Measurements from ENCODE around the gene BLTP2. TPM values are rescaled to one million over a fixed set of nuclear protein-coding genes. Genes with fewer than 3 reads are reported as not detected.
"Not testable (repeated sequence)": the region's sequence is repeated elsewhere in the genome, so short reads cannot be mapped to it uniquely, and the experiment has no call there.

Gene BLTP2
- total RNA-seq, 4 donors from 2014 or later, result 139 to 175 (median 167) TPM

GRCh38 chr17:28610376-28610775, 34.6 kb downstream of the BLTP2 start:
- Histone ChIP-seq H3K9me3 (no peaks in the 10 kb centered on the region), H3K4me1 (no peaks in the 10 kb centered on the region), H3K27ac (peak overlapping the region in 2 of 4 donors; percentile 39 to 69), H3K36me3 (peaks cover 0 to 16% (median 0%) of the 10 kb centered on the region in 3 donors), H3K27me3 (no peaks in the 10 kb centered on the region), H3K4me3 (no peak overlapping the region)
- TF ChIP-seq CTCF (IDR thresholded peaks at IDR 0.05) (no peak), POLR2A (IDR thresholded peaks at IDR 0.05) (no peak)
- DNase-seq, result peak in 2 of 3 donors; percentile 61 to 72

DNA sequence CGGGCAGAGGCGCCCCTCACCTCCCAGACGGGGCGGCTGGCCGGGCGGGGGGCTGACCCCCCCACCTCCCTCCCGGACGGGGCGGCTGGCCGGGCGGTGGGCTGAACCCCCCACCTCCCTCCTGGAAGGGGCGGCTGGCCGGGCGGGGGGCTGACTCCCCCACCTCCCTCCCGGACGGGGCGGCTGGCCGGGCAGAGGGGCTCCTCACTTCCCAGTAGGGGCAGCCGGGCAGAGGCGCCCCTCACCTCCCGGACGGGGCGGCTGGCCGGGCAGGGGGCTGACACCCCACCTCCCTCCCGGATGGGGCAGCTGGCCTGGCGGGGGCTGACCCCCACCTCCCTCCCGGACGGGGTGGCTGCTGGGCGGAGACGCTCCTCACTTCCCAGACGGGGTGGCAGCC, 40.9 kb downstream of the BLTP2 start:
- not testable (repeated sequence) for H3K9me3 ChIP-seq, H3K4me3 ChIP-seq, DNase-seq, H3K27me3 ChIP-seq, H3K36me3 ChIP-seq
- peak overlapping the region in 1 of 4 donors; percentile 21 for H3K27ac ChIP-seq
- peaks cover 0 to 14% (median 0%) of the 10 kb centered on the region in 4 donors for H3K4me1 ChIP-seq

DNA sequence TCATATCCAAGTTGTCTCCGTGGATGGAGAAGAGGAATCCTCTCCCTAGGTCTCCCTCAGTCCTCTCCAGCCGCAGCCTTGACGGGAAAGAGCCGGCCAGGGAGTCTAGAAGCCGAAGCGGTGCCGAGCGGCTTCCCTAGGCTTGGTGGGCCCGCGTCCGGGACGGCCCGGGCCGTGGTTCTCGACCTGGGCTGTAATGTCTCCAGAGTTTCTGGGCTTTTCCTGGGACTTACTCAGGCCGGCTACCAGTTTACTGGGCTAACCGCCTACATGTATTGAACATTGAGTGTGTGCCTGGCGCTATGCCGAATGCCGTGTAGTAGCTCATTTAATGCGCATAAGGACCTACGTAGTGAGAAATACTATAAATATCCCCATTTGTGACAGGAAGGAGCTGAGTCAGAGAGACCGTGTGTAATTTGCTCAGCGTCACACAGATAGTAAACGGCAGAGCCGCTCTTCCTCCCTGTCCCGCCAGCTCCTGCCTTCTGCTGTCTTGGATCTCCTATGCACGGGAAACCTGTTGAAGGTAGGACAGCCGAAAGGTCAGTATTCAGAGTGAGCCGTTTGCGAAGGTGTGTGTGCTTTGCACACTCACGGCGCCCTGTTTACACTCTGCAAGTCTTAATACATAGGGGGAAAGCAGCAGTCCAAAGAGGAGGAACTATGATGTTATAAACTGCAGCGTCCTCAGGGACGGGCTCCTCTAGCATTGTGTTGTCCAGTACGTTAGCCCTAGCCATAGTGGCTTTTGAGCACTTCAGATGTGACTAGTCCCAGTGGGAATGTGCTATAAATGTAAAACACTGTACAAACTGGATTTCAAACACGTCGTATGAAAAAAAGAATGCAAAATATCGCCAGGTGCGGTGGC, 45.4 kb downstream of the BLTP2 start:
- no peaks in the 10 kb centered on the region for H3K9me3 ChIP-seq
- no peak for TF ChIP-seq CTCF (IDR thresholded peaks at IDR 0.05)
- peak; percentile 3 to 42 for TF ChIP-seq POLR2A (IDR thresholded peaks at IDR 0.05)
- H3K27ac ChIP-seq, result peak overlapping the region; percentile 87 to 99 (median 92)
- H3K4me1 ChIP-seq, result peaks cover 0 to 27% (median 0%) of the 10 kb centered on the region in 4 donors
- H3K27me3 ChIP-seq, result no peaks in the 10 kb centered on the region
- no peaks in the 10 kb centered on the region for H3K36me3 ChIP-seq
- peak; percentile 41 to 84 (median 77) for DNase-seq
- H3K4me3 ChIP-seq, result peak overlapping the region; percentile 63 to 79 (median 72)

DNA sequence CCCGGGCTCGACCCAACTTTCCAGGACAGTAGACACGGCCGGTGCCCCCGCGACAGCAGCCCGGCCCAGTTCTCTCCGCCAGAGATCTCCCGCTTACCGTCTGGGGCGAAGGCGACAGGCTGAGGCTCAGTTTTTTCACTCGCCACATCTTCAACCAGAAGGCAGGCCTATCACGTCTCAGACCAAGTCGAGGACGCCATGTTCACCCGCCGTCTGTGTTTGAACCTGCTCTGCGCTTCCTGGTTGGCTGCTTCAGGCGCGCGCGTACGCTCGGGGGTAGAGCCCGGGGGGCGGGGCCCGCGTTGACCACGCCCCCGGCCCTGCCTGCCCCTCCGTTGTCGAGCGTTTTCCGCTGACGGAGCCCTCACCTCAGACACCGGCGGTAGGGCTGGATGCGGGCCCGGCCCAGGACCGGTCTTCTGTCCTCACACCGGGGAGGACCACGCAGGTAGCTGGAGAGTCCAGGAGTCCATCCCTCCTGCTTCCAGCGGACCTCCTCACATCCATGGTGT, 46.1 kb downstream of the BLTP2 start, which contains the start of gene SPAG5:
SPAG5 (minus strand) TSS at position 227 of the 512 bp plus-strand sequence; CDS start at position 148, 79 bp downstream.
- H3K4me1 ChIP-seq, result peaks cover 0 to 27% (median 0%) of the 10 kb centered on the region in 4 donors
- TF ChIP-seq CTCF (IDR thresholded peaks at IDR 0.05), result no peak
- TF ChIP-seq POLR2A (IDR thresholded peaks at IDR 0.05), result peak; percentile 97
- no peaks in the 10 kb centered on the region for H3K36me3 ChIP-seq
- DNase-seq, result peak; percentile 96 to 98 (median 96)
- H3K27ac ChIP-seq, result peak within 1 kb of the TSS; percentile 87 to 99 (median 92)
- H3K4me3 ChIP-seq, result peak within 1 kb of the TSS; percentile 63 to 79 (median 72)
- H3K9me3 ChIP-seq, result no peaks in the 10 kb centered on the region
- no peaks in the 10 kb centered on the region for H3K27me3 ChIP-seq

DNA sequence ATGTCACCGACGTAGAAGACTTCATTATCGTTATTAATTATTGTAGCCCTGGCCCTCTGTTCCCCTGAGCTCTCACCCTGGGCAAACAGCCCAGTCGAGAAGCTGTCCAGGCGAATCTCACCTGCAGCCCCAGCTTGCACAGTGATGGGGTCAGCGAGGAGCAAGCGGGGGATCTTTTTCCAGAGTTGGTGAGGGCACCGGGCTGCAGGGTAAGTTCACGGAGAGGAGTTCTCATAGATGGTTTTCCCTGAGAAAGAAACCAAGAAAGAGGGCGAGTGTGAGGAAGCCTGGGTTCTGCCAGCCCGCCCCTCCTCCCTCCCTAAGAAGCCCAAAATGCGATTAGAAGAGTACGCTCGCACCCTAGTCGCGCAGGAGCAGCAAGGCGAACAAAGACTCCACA, 46.6 kb downstream of the BLTP2 start:
- Histone ChIP-seq H3K9me3 (no peaks in the 10 kb centered on the region), H3K27ac (peak overlapping the region; percentile 87 to 99 (median 92)), H3K36me3 (no peaks in the 10 kb centered on the region), H3K27me3 (no peaks in the 10 kb centered on the region), H3K4me1 (peaks cover 0 to 27% (median 0%) of the 10 kb centered on the region in 4 donors), H3K4me3 (peak overlapping the region; percentile 63 to 79 (median 72))
- no peak for TF ChIP-seq POLR2A (IDR thresholded peaks at IDR 0.05)
- no peak for TF ChIP-seq CTCF (IDR thresholded peaks at IDR 0.05)
- peak in 1 of 3 donors; percentile 46 for DNase-seq
